Neural progenitor cell (in vitro differentiated cells): ENCODE results near the gene NUP88. TPM values are rescaled to one million over a fixed set of nuclear protein-coding genes. Genes with fewer than 3 reads are reported as not detected.

Source experiments
- DNase-seq: peaks from one replicate; pipeline ENCODE4 v3.0.0-alpha.2; 2016; ENCODE audit warnings: low spot score
- H2AFZ ChIP-seq: fragments of 200-600 bp; sonication (generic); replicated peaks from 2 replicates; pipeline ENCODE4 v1.6.1; 2016; ENCODE audit warnings: antibody characterized with exemption
- H3F3A ChIP-seq: fragments of 200-600 bp; sonication (generic); 2 replicates; pipeline ENCODE4 v1.6.1; 2016; ENCODE audit warnings: antibody characterized with exemption, low read depth
- H3K27ac ChIP-seq: fragments of 200-600 bp; sonication (generic); 2 replicates; pipeline ENCODE4 v1.5.1; 2016; ENCODE audit warnings: mild to moderate bottlenecking
- H3K27me3 ChIP-seq: fragments of 200-600 bp; sonication (generic); 2 replicates; pipeline ENCODE4 v1.6.1; 2016; ENCODE audit warnings: mild to moderate bottlenecking, moderate library complexity
- H3K36me3 ChIP-seq: fragments of 200-600 bp; sonication (generic); 2 replicates; pipeline ENCODE4 v1.5.1; 2016
- H3K4me1 ChIP-seq: fragments of 200-600 bp; sonication (generic); 2 replicates; pipeline ENCODE4 v1.6.1; 2016; ENCODE audit warnings: mixed run types
- H3K4me2 ChIP-seq: fragments of 200-600 bp; sonication (generic); 2 replicates; pipeline ENCODE4 v1.6.1; 2016
- H3K4me3 ChIP-seq: fragments of 200-600 bp; sonication (generic); 2 replicates; pipeline ENCODE4 v1.5.1; 2016
- H3K79me2 ChIP-seq: fragments of 200-600 bp; sonication (generic); 2 replicates; pipeline ENCODE4 v1.6.1; 2016; ENCODE audit warnings: low read depth
- H3K9ac ChIP-seq: fragments of 200-600 bp; sonication (generic); 2 replicates; pipeline ENCODE4 v1.6.1; 2016
- H3K9me3 ChIP-seq: fragments of 200-600 bp; sonication (generic); 2 replicates; pipeline ENCODE4 v1.5.1; 2016; ENCODE audit warnings: low read depth
- H4K20me1 ChIP-seq: fragments of 200-600 bp; sonication (generic); 2 replicates; pipeline ENCODE4 v1.6.1; 2016; ENCODE audit warnings: low read depth
- H3K27ac Mint-ChIP-seq: 3 replicates; pipeline ENCODE4 v1.8.0; 2021; ENCODE audit warnings: mixed read lengths
- H3K27me3 Mint-ChIP-seq: 2 replicates; pipeline ENCODE4 v1.8.0; 2022; ENCODE audit warnings: low read depth, mild to moderate bottlenecking, inconsistent platforms, moderate library complexity, mixed read lengths; ENCODE audit not compliant: insufficient read depth
- H3K36me3 Mint-ChIP-seq: 3 replicates; pipeline ENCODE4 v1.8.0; 2021; ENCODE audit warnings: mixed read lengths
- H3K4me1 Mint-ChIP-seq: 3 replicates; pipeline ENCODE4 v1.8.0; 2021; ENCODE audit warnings: mixed read lengths
- H3K4me3 Mint-ChIP-seq: 3 replicates; pipeline ENCODE4 v1.8.0; 2021; ENCODE audit warnings: mild to moderate bottlenecking, moderate library complexity, mixed read lengths
- H3K9me3 Mint-ChIP-seq: 3 replicates; pipeline ENCODE4 v1.8.0; 2020; ENCODE audit warnings: mixed read lengths
- EZH2 ChIP-seq: fragments of 200-600 bp; sonication (generic); IDR thresholded peaks from 2 replicates; pipeline ENCODE4 v1.6.1; 2017; ENCODE audit warnings: antibody characterized with exemption, mild to moderate bottlenecking, moderate library complexity
- EZH2phosphoT487 ChIP-seq: fragments of 200-600 bp; sonication (generic); IDR thresholded peaks from 2 replicates; pipeline ENCODE4 v1.6.1; 2017; ENCODE audit warnings: antibody characterized with exemption
- total RNA-seq: library from RNA; depleted of rRNA; stranded (reverse); fragments of >200 nt; gene quantifications from 2 replicates; pipeline ENCODE4 v1.2.3, GENCODE V29; 2015; ENCODE audit warnings: low replicate concordance
- TF ChIP-seq, protein P1 (sequence below): fragments of 200-600 bp; sonication (generic); IDR thresholded peaks from 2 replicates; pipeline ENCODE4 v1.5.1; 2017; ENCODE audit warnings: antibody characterized with exemption, mild to moderate bottlenecking

Gene NUP88
- total RNA-seq, result 117 and 135 TPM in 2 replicates

DNA sequence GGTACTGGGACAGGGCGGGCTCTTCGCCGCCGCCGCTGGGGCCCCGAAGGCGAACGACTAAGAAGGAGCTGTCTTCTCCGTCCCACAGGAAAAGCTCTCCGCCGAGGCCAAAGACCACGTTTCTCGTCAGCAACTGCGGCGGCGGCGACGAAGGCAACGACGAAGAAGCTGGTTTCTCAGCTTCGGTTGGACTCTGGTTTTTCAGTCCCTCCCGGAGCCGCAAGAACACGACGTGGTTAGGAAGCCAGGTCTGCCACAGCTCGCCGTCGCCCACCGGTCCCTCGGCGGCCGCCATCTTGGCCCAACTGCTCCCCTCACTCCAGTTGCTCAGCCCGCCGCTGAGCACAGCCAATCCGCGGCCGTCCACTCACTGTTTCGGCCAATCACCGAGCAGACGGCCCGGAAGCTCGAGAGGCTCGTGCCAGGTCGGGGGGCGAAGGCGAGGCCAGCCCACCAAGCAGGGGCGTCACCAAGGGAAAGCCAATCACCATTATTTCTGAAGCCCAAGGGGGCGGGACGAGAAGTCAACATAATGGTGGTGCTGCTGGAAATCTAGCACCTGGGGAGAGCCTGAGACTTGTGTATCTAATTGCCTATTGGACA lies at the start of gene NUP88:
NUP88 (minus strand) TSS at position 307 of the 603 bp plus-strand sequence; CDS start at position 295, 12 bp downstream.
- Histone ChIP-seq H3K79me2 (peaks cover 88% of the 10 kb centered on the region), H3K9me3 (no peaks in the 10 kb centered on the region), H3K36me3 (peaks cover 6% of the 10 kb centered on the region), H3F3A (no peaks in the 10 kb centered on the region), H3K27ac (peak within 1 kb of the TSS; percentile 63), H3K27me3 (no peaks in the 10 kb centered on the region), H3K4me3 (peak within 1 kb of the TSS; percentile 78), H2AFZ (peak within 1 kb of the TSS; percentile 99), H3K4me1 (peaks cover 7% of the 10 kb centered on the region), H3K4me2 (peak within 1 kb of the TSS; percentile 99), H3K9ac (peak within 1 kb of the TSS; percentile 92), H4K20me1 (peaks cover 12% of the 10 kb centered on the region)
- Mint-ChIP-seq H3K27me3 (peaks cover 7% of the 10 kb centered on the region), H3K9me3 (no peaks in the 10 kb centered on the region), H3K27ac (peak within 1 kb of the TSS; percentile 93), H3K4me1 (peaks cover 20% of the 10 kb centered on the region), H3K4me3 (peak within 1 kb of the TSS; percentile 99), H3K36me3 (peaks cover 6% of the 10 kb centered on the region)
- DNase-seq, result peak; percentile 99
- no peak for TF ChIP-seq EZH2phosphoT487
- no peak for TF ChIP-seq EZH2

GRCh38 chr17:5468075-5468473 lies 48.6 kb upstream of the NUP88 start:
- H3F3A ChIP-seq, result peaks cover 36% of the 10 kb centered on the region
- peaks cover 55% of the 10 kb centered on the region for H3K79me2 ChIP-seq
- no peaks in the 10 kb centered on the region for H3K9me3 Mint-ChIP-seq
- DNase-seq, result no peak
- H3K9me3 ChIP-seq, result no peaks in the 10 kb centered on the region
- no peaks in the 10 kb centered on the region for H3K36me3 ChIP-seq
- H3K4me3 Mint-ChIP-seq, result peak overlapping the region; percentile 91
- H3K27me3 ChIP-seq, result no peaks in the 10 kb centered on the region
- peak overlapping the region; percentile 79 for H3K27ac ChIP-seq
- H4K20me1 ChIP-seq, result peaks cover 22% of the 10 kb centered on the region
- H3K27me3 Mint-ChIP-seq, result peaks cover 6% of the 10 kb centered on the region
- H3K4me2 ChIP-seq, result peak overlapping the region; percentile 81
- peaks cover 21% of the 10 kb centered on the region for H3K4me1 Mint-ChIP-seq
- H3K36me3 Mint-ChIP-seq, result no peaks in the 10 kb centered on the region
- peaks cover 12% of the 10 kb centered on the region for H3K4me1 ChIP-seq
- H3K27ac Mint-ChIP-seq, result no peak overlapping the region
- TF ChIP-seq EZH2phosphoT487 (no peak), EZH2 (no peak)
- TF ChIP-seq, protein P1, sequence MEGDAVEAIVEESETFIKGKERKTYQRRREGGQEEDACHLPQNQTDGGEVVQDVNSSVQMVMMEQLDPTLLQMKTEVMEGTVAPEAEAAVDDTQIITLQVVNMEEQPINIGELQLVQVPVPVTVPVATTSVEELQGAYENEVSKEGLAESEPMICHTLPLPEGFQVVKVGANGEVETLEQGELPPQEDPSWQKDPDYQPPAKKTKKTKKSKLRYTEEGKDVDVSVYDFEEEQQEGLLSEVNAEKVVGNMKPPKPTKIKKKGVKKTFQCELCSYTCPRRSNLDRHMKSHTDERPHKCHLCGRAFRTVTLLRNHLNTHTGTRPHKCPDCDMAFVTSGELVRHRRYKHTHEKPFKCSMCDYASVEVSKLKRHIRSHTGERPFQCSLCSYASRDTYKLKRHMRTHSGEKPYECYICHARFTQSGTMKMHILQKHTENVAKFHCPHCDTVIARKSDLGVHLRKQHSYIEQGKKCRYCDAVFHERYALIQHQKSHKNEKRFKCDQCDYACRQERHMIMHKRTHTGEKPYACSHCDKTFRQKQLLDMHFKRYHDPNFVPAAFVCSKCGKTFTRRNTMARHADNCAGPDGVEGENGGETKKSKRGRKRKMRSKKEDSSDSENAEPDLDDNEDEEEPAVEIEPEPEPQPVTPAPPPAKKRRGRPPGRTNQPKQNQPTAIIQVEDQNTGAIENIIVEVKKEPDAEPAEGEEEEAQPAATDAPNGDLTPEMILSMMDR, result no peak
- H2AFZ ChIP-seq, result peak overlapping the region; percentile 61
- peak overlapping the region; percentile 56 for H3K9ac ChIP-seq
- peak overlapping the region; percentile 88 for H3K4me3 ChIP-seq

- Mint-ChIP-seq H3K9me3 (no peaks in the 10 kb centered on the region), H3K27me3 (peaks cover 6% of the 10 kb centered on the region), H3K36me3 (no peaks in the 10 kb centered on the region), H3K4me3 (peak overlapping the region; percentile 91), H3K27ac (peak overlapping the region; percentile 2), H3K4me1 (peaks cover 21% of the 10 kb centered on the region)
- H3K27me3 ChIP-seq, result no peaks in the 10 kb centered on the region
- peaks cover 29% of the 10 kb centered on the region for H3F3A ChIP-seq
- H3K9me3 ChIP-seq, result no peaks in the 10 kb centered on the region
- peak overlapping the region; percentile 88 for H3K4me3 ChIP-seq
- no peaks in the 10 kb centered on the region for H3K36me3 ChIP-seq
- H3K9ac ChIP-seq, result peak overlapping the region; percentile 56
- TF ChIP-seq EZH2 (no peak), EZH2phosphoT487 (no peak)
- TF ChIP-seq, protein P1, result no peak
- no peak overlapping the region for H3K27ac ChIP-seq
- no peak overlapping the region for H2AFZ ChIP-seq
- H3K79me2 ChIP-seq, result peaks cover 62% of the 10 kb centered on the region
- H3K4me2 ChIP-seq, result peak overlapping the region; percentile 81
- H3K4me1 ChIP-seq, result peaks cover 12% of the 10 kb centered on the region
- peaks cover 22% of the 10 kb centered on the region for H4K20me1 ChIP-seq
- peak; percentile 11 for DNase-seq
These were observed 48.0 kb upstream of the NUP88 start for GRCh38 chr17:5467416-5467815.

GRCh38 chr17:5466295-5466694 lies 46.8 kb upstream of the NUP88 start:
- DNase-seq, result no peak
- no peak overlapping the region for H3K27ac Mint-ChIP-seq
- H3K4me3 Mint-ChIP-seq, result peak overlapping the region; percentile 91

More at GRCh38 chr17:5466295-5466694, 46.8 kb upstream of the NUP88 start:
- no peaks in the 10 kb centered on the region for H3K27me3 ChIP-seq
- Mint-ChIP-seq H3K27me3 (peaks cover 6% of the 10 kb centered on the region), H3K36me3 (no peaks in the 10 kb centered on the region), H3K4me1 (peaks cover 21% of the 10 kb centered on the region), H3K9me3 (no peaks in the 10 kb centered on the region)
- peaks cover 22% of the 10 kb centered on the region for H4K20me1 ChIP-seq
- TF ChIP-seq, protein P1, result no peak
- TF ChIP-seq EZH2 (no peak), EZH2phosphoT487 (no peak)
- H3K4me1 ChIP-seq, result peaks cover 12% of the 10 kb centered on the region
- H3K9me3 ChIP-seq, result no peaks in the 10 kb centered on the region
- H3K79me2 ChIP-seq, result peaks cover 70% of the 10 kb centered on the region
- H3K4me2 ChIP-seq, result peak overlapping the region; percentile 81
- H3K36me3 ChIP-seq, result no peaks in the 10 kb centered on the region
- peak overlapping the region; percentile 88 for H3K4me3 ChIP-seq
- peaks cover 23% of the 10 kb centered on the region for H3F3A ChIP-seq
- no peak overlapping the region for H3K27ac ChIP-seq
- no peak overlapping the region for H2AFZ ChIP-seq
- H3K9ac ChIP-seq, result peak overlapping the region; percentile 56
